ENCODE data around the gene DNAH7. TPM values are rescaled to one million over a fixed set of nuclear protein-coding genes. Genes with fewer than 3 reads are reported as not detected.

DNAH7 gene
- total RNA-seq, 1 donor from 2014 or later, result under 0.01 TPM

GRCh38 chr2:195864316-195864715 lies 204.3 kb downstream of the DNAH7 start:
- DNase-seq (ENCODE audit: low read depth in 2 of 2), result no peak

- no peak for DNase-seq (ENCODE audit: low read depth in 2 of 2)
These were observed 205.1 kb downstream of the DNAH7 start for GRCh38 chr2:195863564-195863963.

- no peak for DNase-seq (ENCODE audit: low read depth in 2 of 2)
These were observed 205.5 kb downstream of the DNAH7 start for GRCh38 chr2:195863121-195863520.

GRCh38 chr2:195861821-195862220 lies 206.8 kb downstream of the DNAH7 start:
- no peak for DNase-seq (ENCODE audit: low read depth in 2 of 2)

GRCh38 chr2:195859513-195859912 lies 209.1 kb downstream of the DNAH7 start:
- DNase-seq (ENCODE audit: low read depth in 2 of 2), result no peak

GRCh38 chr2:195857132-195857531 lies 211.5 kb downstream of the DNAH7 start:
- no peak for DNase-seq (ENCODE audit: low read depth in 2 of 2)

GRCh38 chr2:195850764-195851163 lies 217.9 kb downstream of the DNAH7 start:
- no peak for DNase-seq (ENCODE audit: low read depth in 2 of 2)

GRCh38 chr2:195848119-195848899 lies 220.3 kb downstream of the DNAH7 start:
- peak in 1 of 2 donors; percentile 23 for DNase-seq (ENCODE audit: low read depth in 2 of 2)

- no peak for DNase-seq (ENCODE audit: low read depth in 2 of 2)
These were observed 225.7 kb downstream of the DNAH7 start for GRCh38 chr2:195842932-195843331.

- no peak for DNase-seq (ENCODE audit: low read depth in 2 of 2)
These were observed 230.6 kb downstream of the DNAH7 start for GRCh38 chr2:195838002-195838401.

GRCh38 chr2:195836002-195836401 lies 232.6 kb downstream of the DNAH7 start:
- DNase-seq (ENCODE audit: low read depth in 2 of 2), result no peak

GRCh38 chr2:195834836-195835235 lies 233.8 kb downstream of the DNAH7 start:
- no peak for DNase-seq (ENCODE audit: low read depth in 2 of 2)

- no peak for DNase-seq (ENCODE audit: low read depth in 2 of 2)
These were observed 237.4 kb downstream of the DNAH7 start for GRCh38 chr2:195830968-195831950.

- DNase-seq (ENCODE audit: low read depth in 2 of 2), result no peak
These were observed 244.2 kb downstream of the DNAH7 start for GRCh38 chr2:195824478-195824877.

- DNase-seq (ENCODE audit: low read depth in 2 of 2), result no peak
These were observed 245.4 kb downstream of the DNAH7 start for GRCh38 chr2:195823206-195823605.

GRCh38 chr2:195821566-195821932 lies 247.1 kb downstream of the DNAH7 start:
- no peak for DNase-seq (ENCODE audit: low read depth in 2 of 2)

- DNase-seq (ENCODE audit: low read depth in 2 of 2), result no peak
These were observed 247.6 kb downstream of the DNAH7 start for GRCh38 chr2:195820867-195821565.

- DNase-seq (ENCODE audit: low read depth in 2 of 2), result no peak
These were observed 248.3 kb downstream of the DNAH7 start for GRCh38 chr2:195820373-195820772.

GRCh38 chr2:195819276-195819675 lies 249.4 kb downstream of the DNAH7 start:
- no peak for DNase-seq (ENCODE audit: low read depth in 2 of 2)

GRCh38 chr2:195818526-195818925 lies 250.1 kb downstream of the DNAH7 start:
- DNase-seq (ENCODE audit: low read depth in 2 of 2), result peak in 1 of 2 donors; percentile 19

GRCh38 chr2:195818106-195818505 lies 250.5 kb downstream of the DNAH7 start:
- no peak for DNase-seq (ENCODE audit: low read depth in 2 of 2)

GRCh38 chr2:195815083-195815482 lies 253.6 kb downstream of the DNAH7 start:
- no peak for DNase-seq (ENCODE audit: low read depth in 2 of 2)

Measured in lung microvascular endothelial cell (primary cell).